GM19023 (cell line): ENCODE data around the gene B3GNT4.
"Not testable (repeated sequence)": the region's sequence is repeated elsewhere in the genome, so short reads cannot be mapped to it uniquely, and the experiment has no call there.

Source experiments
- ATAC-seq: cut with Tn5 transposase; IDR thresholded peaks from one replicate; pipeline ENCODE4 v1.9.1; 2021; ENCODE audit warnings: mild to moderate bottlenecking, moderate library complexity; ENCODE audit not compliant: unreplicated experiment

The B3GNT4 gene

GRCh38 chr12:122187466-122187865, 16.0 kb upstream of the B3GNT4 start:
- ATAC-seq, result no peak

GRCh38 chr12:122189626-122190475, 13.7 kb upstream of the B3GNT4 start:
- ATAC-seq, result no peak

GRCh38 chr12:122190842-122191668, 12.5 kb upstream of the B3GNT4 start:
- no peak for ATAC-seq

GRCh38 chr12:122192441-122192840, 11.1 kb upstream of the B3GNT4 start:
- ATAC-seq, result no peak

- ATAC-seq, result no peak
These were observed 8.7 kb upstream of the B3GNT4 start for GRCh38 chr12:122194804-122195203.

GRCh38 chr12:122195405-122195804, 8.1 kb upstream of the B3GNT4 start:
- no peak for ATAC-seq

- ATAC-seq, result no peak
These were observed 5.9 kb upstream of the B3GNT4 start for GRCh38 chr12:122197612-122197966.

- no peak for ATAC-seq
These were observed 3.8 kb upstream of the B3GNT4 start for GRCh38 chr12:122199484-122200355.

GRCh38 chr12:122200541-122201175, 2.9 kb upstream of the B3GNT4 start:
- no peak for ATAC-seq

- ATAC-seq, result no peak
These were observed 2.1 kb upstream of the B3GNT4 start for GRCh38 chr12:122201381-122201780.

- no peak for ATAC-seq
These were observed 1.5 kb upstream of the B3GNT4 start for GRCh38 chr12:122202017-122202416.

GRCh38 chr12:122202811-122203210, 698 bp upstream of the B3GNT4 start:
- ATAC-seq, result not testable (repeated sequence)

- no peak for ATAC-seq
These were observed 901 bp downstream of the B3GNT4 start for GRCh38 chr12:122204167-122205052.

GRCh38 chr12:122205053-122205925, 1.8 kb downstream of the B3GNT4 start:
- ATAC-seq, result no peak

- ATAC-seq, result no peak
These were observed 2.8 kb downstream of the B3GNT4 start for GRCh38 chr12:122206111-122206881.

GRCh38 chr12:122206976-122207375, 3.5 kb downstream of the B3GNT4 start:
- no peak for ATAC-seq

- ATAC-seq, result no peak
These were observed 3.9 kb downstream of the B3GNT4 start for GRCh38 chr12:122207391-122207790.
